LNCAP (cell line): ENCODE results near the gene RAMACL.

Experiments
- TF ChIP-seq, protein P1 (sequence below): fragments of 450-650 bp; IDR thresholded peaks from 2 replicates; pipeline ENCODE4 v1.5.1; 2017; ENCODE audit warnings: mild to moderate bottlenecking

The RAMACL gene

DNA sequence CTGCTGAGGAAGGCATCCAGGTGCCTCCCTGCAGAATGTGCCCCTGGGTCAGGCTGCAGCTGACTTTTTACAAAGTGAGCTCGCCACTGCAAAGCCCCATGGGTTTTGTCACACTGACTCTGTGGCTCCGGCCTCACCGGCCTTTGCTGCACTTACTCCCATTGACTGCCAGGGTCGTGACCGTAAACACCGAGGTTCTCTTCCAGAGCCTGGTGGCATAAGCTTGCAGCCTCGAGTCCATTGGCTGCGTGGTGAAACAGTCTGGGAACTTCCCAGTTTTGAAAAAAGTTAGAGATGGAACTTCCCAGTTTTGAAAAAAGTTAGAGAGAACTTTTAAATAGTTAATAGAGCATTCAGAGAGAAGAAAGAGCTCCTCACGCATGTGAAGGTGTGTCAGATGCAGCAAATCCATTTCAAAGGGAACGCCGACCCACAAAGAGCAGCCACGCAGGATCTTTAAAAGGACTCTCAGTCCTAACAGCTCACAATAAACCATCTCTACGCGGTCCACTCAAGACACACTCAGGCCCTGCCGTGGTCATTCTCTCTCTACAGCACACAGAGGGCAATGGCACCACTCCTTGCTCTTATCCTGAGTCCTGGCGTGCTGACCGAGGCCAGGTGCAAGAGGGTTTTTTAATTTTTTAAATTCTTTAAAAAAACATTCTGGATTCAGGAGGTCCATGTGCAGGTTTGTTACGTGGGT, 12.8 kb downstream of the RAMACL start:
- TF ChIP-seq, protein P1, sequence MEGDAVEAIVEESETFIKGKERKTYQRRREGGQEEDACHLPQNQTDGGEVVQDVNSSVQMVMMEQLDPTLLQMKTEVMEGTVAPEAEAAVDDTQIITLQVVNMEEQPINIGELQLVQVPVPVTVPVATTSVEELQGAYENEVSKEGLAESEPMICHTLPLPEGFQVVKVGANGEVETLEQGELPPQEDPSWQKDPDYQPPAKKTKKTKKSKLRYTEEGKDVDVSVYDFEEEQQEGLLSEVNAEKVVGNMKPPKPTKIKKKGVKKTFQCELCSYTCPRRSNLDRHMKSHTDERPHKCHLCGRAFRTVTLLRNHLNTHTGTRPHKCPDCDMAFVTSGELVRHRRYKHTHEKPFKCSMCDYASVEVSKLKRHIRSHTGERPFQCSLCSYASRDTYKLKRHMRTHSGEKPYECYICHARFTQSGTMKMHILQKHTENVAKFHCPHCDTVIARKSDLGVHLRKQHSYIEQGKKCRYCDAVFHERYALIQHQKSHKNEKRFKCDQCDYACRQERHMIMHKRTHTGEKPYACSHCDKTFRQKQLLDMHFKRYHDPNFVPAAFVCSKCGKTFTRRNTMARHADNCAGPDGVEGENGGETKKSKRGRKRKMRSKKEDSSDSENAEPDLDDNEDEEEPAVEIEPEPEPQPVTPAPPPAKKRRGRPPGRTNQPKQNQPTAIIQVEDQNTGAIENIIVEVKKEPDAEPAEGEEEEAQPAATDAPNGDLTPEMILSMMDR: no peak

DNA sequence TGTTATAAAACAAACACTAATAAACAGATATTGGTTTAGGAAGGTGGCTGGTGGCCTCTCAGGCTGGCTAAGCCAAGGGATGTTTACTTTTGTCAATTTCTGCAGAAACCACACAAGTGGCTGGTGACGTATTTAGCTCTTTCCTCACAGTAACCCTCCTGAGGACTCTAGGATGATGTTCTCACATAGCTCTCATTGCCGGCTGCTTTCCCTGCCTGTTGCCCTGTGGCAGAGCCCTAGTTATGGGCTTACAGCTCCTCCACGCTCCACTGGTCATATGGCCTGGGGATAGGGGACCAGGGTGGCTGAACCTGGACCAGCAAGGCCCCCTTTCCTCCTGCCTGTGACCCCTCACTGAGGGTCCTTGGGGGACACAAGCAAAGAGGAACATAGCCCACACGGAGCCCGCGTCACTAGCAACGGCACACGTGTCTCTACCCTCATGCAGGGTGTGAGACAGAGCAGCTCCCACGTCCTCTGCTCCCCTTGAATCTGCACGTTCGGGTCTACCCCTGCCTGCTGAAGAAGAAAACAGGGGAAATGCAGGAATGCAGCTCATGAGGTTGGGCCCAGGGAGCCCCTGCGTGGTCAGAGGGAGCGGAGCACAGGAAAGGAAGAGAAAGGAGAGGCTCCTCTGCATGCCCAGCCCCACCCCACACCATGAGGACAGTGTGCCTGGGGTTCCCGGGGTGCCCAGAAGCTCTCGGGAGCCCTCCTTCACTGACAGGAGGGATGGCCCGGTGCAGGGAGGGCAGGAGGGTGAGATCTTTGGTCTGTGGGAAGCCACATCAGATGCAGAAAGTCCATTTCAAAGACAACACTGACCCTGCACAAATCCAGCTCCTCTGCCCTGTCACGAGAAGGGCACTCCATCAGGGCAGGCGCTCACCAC, 13.9 kb downstream of the RAMACL start:
- TF ChIP-seq, protein P1: no peak

DNA sequence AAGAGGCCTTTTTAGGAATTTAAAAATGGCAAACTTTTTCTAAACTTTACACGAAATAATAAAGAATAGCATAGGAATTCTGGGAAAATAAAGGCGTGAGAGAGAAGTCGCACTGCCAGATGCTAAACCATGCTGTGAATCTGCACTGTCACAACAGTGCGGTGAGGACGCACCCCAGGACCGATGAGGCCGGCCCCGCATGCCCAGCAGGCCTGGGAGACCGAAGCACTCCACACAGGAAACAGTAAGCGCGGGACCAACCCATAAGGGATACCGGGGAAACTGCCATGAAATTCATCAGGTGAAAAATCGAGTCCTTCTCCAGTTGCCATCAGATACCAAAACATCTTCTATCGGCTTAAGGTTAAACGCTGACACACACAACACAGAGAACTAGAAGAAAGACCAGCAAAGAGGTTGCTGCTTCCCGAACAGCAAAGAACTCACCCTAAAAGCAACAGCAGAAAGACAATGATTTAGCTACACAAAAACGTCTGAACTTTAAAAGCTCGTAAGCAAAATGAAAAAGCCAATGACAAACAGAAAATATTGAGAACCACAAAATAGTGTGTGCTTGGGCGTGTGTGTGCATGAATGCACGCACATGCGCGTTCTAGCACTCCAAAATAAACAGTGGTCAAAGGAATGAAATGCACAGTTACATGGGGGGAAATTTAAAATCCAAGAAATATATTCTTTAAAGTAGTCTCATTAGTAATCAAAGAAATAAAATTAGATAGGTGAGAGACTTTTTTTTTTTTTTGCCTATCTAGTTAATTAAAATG, 15.4 kb downstream of the RAMACL start:
- TF ChIP-seq, protein P1: no peak

DNA sequence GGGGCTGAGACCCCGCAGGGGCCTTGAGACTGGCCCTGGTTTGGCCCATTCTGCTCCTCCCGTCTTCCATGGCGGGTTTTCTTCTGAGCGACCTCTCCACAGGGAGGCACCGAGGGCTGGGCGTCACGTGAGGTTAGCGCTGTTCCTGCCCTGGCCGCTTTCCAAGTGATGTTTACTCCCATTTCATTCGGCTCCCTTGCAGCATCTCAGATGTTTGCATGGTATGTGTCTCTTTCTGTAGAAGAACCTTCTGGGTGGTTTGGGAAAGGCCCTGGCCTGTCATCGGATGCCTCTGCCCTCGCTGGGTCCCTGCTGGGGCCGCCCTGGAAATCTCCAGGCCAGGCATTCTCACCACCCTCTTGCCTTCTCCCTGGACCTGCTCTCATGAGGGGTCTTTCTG, 17.3 kb downstream of the RAMACL start:
- TF ChIP-seq, protein P1: no peak

DNA sequence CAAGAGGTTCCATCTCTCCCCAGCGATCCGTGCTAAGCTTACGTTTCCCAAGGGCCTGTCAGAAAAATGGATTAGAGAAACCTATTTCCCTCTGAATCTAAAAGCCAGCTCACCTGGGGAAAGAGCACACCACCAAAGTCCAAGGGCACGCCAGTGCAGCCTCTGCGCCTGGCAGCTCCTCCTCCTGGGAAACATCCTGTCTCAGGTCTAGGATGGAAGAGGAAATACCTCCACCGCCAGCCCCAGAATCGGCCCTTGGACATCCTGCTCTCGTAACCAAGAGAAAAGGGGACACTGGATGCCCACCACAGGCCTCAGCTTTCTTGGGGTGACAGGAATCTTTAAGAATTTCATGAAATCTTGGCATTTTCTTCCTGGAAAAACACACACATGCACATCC, 18.7 kb downstream of the RAMACL start:
- TF ChIP-seq, protein P1: no peak

DNA sequence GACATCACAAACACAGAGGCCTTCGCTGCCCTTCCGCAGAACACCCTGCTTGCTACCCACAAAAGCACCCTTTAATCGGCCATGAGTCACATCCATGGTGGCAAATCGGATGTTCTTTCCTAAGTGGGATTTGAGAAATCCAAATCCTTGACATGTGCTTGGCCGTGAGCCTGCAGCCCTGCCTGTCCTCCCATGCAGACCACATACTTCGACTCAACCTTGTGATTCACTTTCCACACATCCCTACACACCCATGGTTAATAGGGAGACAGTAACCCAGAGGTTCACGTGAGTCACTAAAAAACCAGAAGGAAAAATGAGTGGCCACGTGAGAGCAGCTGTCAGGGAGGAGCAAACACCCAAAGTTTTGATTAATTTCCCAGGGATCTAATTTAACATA, 19.4 kb downstream of the RAMACL start:
- TF ChIP-seq, protein P1: no peak
